Stimulated activated CD8-positive, alpha-beta memory T cell treated with anti-CD3 and anti-CD28 coated beads, Interleukin-12 subunit alpha, Interleukin-12 subunit beta, amount 100 ng/mL, for 1 hour (primary cell): ENCODE data around the gene BANF1.

ENCODE experiments used
- DNase-seq: peaks from one replicate; pipeline ENCODE4 v3.0.0-alpha.2; 2020; ENCODE audit warnings: low read depth

Gene BANF1

GRCh38 chr11:66039765-66040164, 37.5 kb downstream of the BANF1 start:
- DNase-seq = no peak

- no peak for DNase-seq
These were observed 40.1 kb downstream of the BANF1 start for GRCh38 chr11:66042227-66042995.

GRCh38 chr11:66042996-66043906, 40.9 kb downstream of the BANF1 start:
- no peak for DNase-seq

- no peak for DNase-seq
These were observed 42.5 kb downstream of the BANF1 start for GRCh38 chr11:66044757-66045156.

GRCh38 chr11:66045177-66045639, 42.9 kb downstream of the BANF1 start:
- peak; percentile 78 for DNase-seq

GRCh38 chr11:66046901-66047300, 44.6 kb downstream of the BANF1 start:
- no peak for DNase-seq

- no peak for DNase-seq
These were observed 45.5 kb downstream of the BANF1 start for GRCh38 chr11:66047541-66048365.

- DNase-seq = no peak
These were observed 46.4 kb downstream of the BANF1 start, which contains the start of gene GAL3ST3 for GRCh38 chr11:66048547-66049323. Gene GAL3ST3, minus strand, starts transcription at chr11:66049161. Its CDS starts 3,746 bp downstream, at chr11:66045415.

- DNase-seq = no peak
These were observed 48.4 kb downstream of the BANF1 start for GRCh38 chr11:66050581-66051231.

GRCh38 chr11:66051371-66051765, 49.1 kb downstream of the BANF1 start:
- no peak for DNase-seq

- DNase-seq = peak; percentile 93
These were observed 49.7 kb downstream of the BANF1 start, which contains the start of gene SF3B2 for GRCh38 chr11:66051766-66052663. Gene SF3B2, plus strand, starts transcription at chr11:66052364. Its CDS starts 21 bp downstream, at chr11:66052385.

GRCh38 chr11:66052664-66052982, 50.3 kb downstream of the BANF1 start:
- no peak for DNase-seq
